Measurements from ENCODE around the gene TBC1D5.

GRCh38 chr3:17770682-17771081 lies 28.3 kb upstream of the TBC1D5 start:
- TF ChIP-seq POLR2AphosphoS5 (IDR thresholded peaks at IDR 0.05) (no peak), POLR2A (IDR thresholded peaks at IDR 0.05) (no peak), CTCF (IDR thresholded peaks at IDR 0.05) (no peak)

All from sigmoid colon (tissue), 4 donors.